Chondrocyte (in vitro differentiated cells): ENCODE results near the gene DHCR24. TPM values are rescaled to one million over a fixed set of nuclear protein-coding genes. Genes with fewer than 3 reads are reported as not detected.

Source experiments
- DNase-seq: peaks from one replicate; pipeline ENCODE4 v3.0.0; 2021; ENCODE audit warnings: mixed read lengths, low spot score
- H3K27ac Mint-ChIP-seq: one replicate; pipeline ENCODE4 v1.8.0; 2021; ENCODE audit warnings: mild to moderate bottlenecking, moderate library complexity, mixed read lengths; ENCODE audit not compliant: unreplicated experiment
- H3K27me3 Mint-ChIP-seq: 2 replicates; pipeline ENCODE4 v1.8.0; 2021; ENCODE audit warnings: low read depth, mixed read lengths
- H3K36me3 Mint-ChIP-seq: 2 replicates; pipeline ENCODE4 v1.8.0; 2021; ENCODE audit warnings: low read depth, mixed read lengths
- H3K4me1 Mint-ChIP-seq: 2 replicates; pipeline ENCODE4 v1.8.0; 2021; ENCODE audit warnings: low read depth, mild to moderate bottlenecking, mixed read lengths
- H3K4me3 Mint-ChIP-seq: one replicate; pipeline ENCODE4 v1.8.0; 2021; ENCODE audit warnings: mild to moderate bottlenecking, moderate library complexity, mixed read lengths; ENCODE audit not compliant: unreplicated experiment
- H3K9me3 Mint-ChIP-seq: 2 replicates; pipeline ENCODE4 v1.8.0; 2021; ENCODE audit warnings: low read depth, mixed read lengths
- CTCF ChIP-seq: fragments of 200-600 bp; sonication (generic); IDR thresholded peaks from 2 replicates; pipeline ENCODE4 v1.5.0; 2021; ENCODE audit warnings: antibody characterized with exemption, mild to moderate bottlenecking, moderate library complexity
- total RNA-seq: library from RNA; stranded (reverse); gene quantifications from 3 replicates; pipeline ENCODE4 v1.2.1, GENCODE V29; 2021

The DHCR24 gene
- total RNA-seq, 1 donor from 2014 or later, result 129 TPM

- H3K4me1 Mint-ChIP-seq, result no peaks in the 10 kb centered on the region
- H3K27ac Mint-ChIP-seq, result no peak overlapping the region
- H3K36me3 Mint-ChIP-seq, result peaks cover 20% of the 10 kb centered on the region
- H3K4me3 Mint-ChIP-seq, result no peak overlapping the region
- H3K9me3 Mint-ChIP-seq, result peaks cover 3% of the 10 kb centered on the region
- DNase-seq, result peak; percentile 13
- no peaks in the 10 kb centered on the region for H3K27me3 Mint-ChIP-seq
- TF ChIP-seq CTCF, result no peak
Observed at GRCh38 chr1:54846301-54846700, 40.7 kb downstream of the DHCR24 start.

DNA sequence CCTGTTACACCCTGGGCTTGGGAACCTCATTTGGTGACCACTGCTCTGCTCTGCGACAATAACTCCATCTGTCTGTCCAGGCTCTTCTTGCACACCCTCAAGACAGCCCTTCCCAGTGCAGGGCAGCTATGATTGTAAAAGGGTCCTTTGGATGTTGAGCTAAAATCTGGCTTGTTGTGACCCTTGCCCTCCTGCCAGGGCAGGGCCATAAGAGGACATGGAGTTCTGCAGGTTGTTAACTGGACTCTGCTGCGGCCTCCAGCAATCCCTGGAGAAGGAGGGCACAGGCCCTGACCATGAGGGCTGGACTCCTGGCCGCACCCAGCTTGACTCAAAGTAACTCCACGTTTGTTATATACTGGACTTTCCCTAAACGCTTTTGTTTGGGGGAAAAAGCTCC lies 41.2 kb downstream of the DHCR24 start:
- Mint-ChIP-seq H3K4me1 (no peaks in the 10 kb centered on the region), H3K4me3 (no peak overlapping the region), H3K36me3 (peaks cover 15% of the 10 kb centered on the region), H3K27me3 (no peaks in the 10 kb centered on the region), H3K9me3 (peaks cover 3% of the 10 kb centered on the region), H3K27ac (no peak overlapping the region)
- TF ChIP-seq CTCF, result no peak
- DNase-seq, result peak; percentile 35

DNA sequence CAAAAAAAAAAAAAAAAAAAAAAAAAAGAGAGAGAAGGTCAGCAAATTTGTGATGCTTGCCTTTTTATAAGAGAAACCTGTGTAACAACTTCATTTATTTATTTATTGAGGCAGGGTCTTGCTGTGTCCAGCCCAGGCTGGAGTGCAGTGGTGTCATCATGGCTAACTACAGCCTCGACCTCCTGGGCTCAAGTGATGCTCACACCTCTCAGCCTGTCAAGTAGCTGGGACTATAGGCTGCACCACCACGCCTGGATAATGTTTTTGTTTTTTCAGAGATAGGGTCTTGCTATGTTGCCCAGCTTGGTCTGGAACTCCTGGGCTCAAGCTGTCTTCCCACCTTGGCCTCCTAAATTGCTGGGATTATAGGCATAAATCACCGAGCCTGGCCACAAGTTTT lies 42.4 kb downstream of the DHCR24 start:
- H3K4me3 Mint-ChIP-seq, result no peak overlapping the region

GRCh38 chr1:54843449-54843848 lies 43.5 kb downstream of the DHCR24 start:
- H3K9me3 Mint-ChIP-seq, result peaks cover 3% of the 10 kb centered on the region
- H3K4me1 Mint-ChIP-seq, result no peaks in the 10 kb centered on the region
- H3K36me3 Mint-ChIP-seq, result no peaks in the 10 kb centered on the region
- no peak for TF ChIP-seq CTCF
- no peak overlapping the region for H3K27ac Mint-ChIP-seq
- DNase-seq, result no peak
- no peak overlapping the region for H3K4me3 Mint-ChIP-seq
- no peaks in the 10 kb centered on the region for H3K27me3 Mint-ChIP-seq

More for the DNA sequence above, 42.4 kb downstream of the DHCR24 start:
- peak; percentile 17 for DNase-seq
- peaks cover 8% of the 10 kb centered on the region for H3K36me3 Mint-ChIP-seq
- peaks cover 3% of the 10 kb centered on the region for H3K9me3 Mint-ChIP-seq
- H3K27me3 Mint-ChIP-seq, result no peaks in the 10 kb centered on the region
- TF ChIP-seq CTCF, result no peak
- H3K4me1 Mint-ChIP-seq, result no peaks in the 10 kb centered on the region
- no peak overlapping the region for H3K27ac Mint-ChIP-seq

GRCh38 chr1:54842963-54843362 lies 44.0 kb downstream of the DHCR24 start:
- H3K4me1 Mint-ChIP-seq, result no peaks in the 10 kb centered on the region
- H3K27me3 Mint-ChIP-seq, result no peaks in the 10 kb centered on the region
- peak; percentile 56 for DNase-seq
- H3K36me3 Mint-ChIP-seq, result no peaks in the 10 kb centered on the region
- H3K27ac Mint-ChIP-seq, result no peak overlapping the region
- H3K4me3 Mint-ChIP-seq, result no peak overlapping the region
- no peak for TF ChIP-seq CTCF
- peaks cover 3% of the 10 kb centered on the region for H3K9me3 Mint-ChIP-seq
